GM12864 (cell line): Measurements from ENCODE around the gene PAPSS2.

Experiments
- DNase-seq: peaks from one replicate; pipeline ENCODE4 v3.0.0-alpha.2; 2011; ENCODE audit warnings: low read depth
- H3K4me3 ChIP-seq: 2 replicates; pipeline ENCODE4 v1.5.1; 2011; ENCODE audit warnings: mild to moderate bottlenecking, low read depth, low read length, control low read depth
- TF ChIP-seq, protein P1 (sequence below): IDR thresholded peaks from 2 replicates; pipeline ENCODE4 v1.5.1; 2011; ENCODE audit warnings: low read depth, mild to moderate bottlenecking, moderate library complexity, low read length, control low read depth, inconsistent platforms; ENCODE audit errors: missing control alignments

Gene PAPSS2

DNA sequence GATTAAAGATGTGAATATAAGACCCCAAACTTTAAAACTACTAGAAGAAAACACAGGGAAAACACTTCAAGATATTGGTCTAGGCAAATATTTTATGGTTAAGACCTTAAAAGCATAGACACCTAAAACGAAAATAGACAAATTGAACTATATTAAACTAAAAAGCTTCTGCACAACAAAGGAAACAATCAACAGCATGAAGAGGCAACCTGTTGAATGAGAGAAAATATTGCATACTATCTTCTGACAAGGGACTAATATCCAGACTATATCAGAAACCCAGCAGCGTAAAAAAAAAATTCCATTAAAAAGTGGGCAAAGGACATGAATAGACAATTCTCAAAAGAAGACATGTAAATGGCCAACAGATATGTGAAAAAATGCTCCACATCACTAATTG, 18.6 kb downstream of the PAPSS2 start:
- TF ChIP-seq, protein P1, sequence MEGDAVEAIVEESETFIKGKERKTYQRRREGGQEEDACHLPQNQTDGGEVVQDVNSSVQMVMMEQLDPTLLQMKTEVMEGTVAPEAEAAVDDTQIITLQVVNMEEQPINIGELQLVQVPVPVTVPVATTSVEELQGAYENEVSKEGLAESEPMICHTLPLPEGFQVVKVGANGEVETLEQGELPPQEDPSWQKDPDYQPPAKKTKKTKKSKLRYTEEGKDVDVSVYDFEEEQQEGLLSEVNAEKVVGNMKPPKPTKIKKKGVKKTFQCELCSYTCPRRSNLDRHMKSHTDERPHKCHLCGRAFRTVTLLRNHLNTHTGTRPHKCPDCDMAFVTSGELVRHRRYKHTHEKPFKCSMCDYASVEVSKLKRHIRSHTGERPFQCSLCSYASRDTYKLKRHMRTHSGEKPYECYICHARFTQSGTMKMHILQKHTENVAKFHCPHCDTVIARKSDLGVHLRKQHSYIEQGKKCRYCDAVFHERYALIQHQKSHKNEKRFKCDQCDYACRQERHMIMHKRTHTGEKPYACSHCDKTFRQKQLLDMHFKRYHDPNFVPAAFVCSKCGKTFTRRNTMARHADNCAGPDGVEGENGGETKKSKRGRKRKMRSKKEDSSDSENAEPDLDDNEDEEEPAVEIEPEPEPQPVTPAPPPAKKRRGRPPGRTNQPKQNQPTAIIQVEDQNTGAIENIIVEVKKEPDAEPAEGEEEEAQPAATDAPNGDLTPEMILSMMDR, result no peak
- DNase-seq, result no peak
- H3K4me3 ChIP-seq, result no peak overlapping the region

DNA sequence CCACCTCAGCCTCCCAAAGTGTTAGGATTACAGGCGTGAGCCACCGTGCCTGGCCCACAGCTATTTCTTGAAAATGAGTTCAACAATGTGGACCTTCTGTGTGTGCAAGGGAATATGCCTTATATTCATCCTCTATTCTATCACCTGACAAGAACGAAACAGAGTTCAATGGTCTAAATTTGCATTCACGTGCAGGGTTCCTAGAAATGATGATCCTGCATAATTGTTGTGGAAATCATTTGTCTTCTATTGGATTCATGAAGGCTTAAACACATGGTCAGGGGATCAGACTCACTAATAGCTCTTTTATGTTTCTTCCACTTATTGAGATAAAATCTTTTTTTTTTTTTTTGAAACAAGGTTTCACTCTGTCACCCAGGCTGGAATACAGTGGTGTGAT, 23.7 kb downstream of the PAPSS2 start:
- DNase-seq, result no peak
- TF ChIP-seq, protein P1, result no peak
- no peak overlapping the region for H3K4me3 ChIP-seq

DNA sequence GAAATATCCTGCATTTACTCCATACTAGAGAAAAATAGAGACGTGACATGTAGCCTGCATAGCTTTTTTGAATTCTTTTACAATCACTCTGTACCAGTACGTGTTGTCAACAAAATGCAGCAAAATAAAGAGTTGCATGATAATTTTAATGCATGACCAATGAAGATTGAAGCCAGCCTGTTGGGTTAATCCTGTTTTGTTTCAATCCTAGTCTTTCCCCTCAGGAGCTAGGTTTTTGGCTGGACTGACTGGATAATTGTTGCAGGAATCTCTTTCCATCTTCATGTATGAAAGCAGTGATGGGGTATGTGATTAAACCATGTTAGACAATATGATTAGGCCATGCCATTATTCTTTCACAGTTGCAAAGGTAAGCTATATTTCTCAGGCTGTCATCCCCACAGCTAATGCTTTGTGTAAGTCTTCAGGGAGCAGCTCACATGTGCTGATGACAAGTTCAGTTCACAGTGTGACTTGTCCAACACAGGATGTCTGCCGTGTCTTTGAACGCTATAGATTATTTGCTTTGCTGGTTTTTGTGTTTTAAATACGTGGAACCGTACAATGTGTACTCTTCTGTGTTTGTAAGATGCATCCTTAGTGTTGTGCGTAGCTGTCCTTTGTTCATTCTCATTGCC, 24.4 kb downstream of the PAPSS2 start:
- TF ChIP-seq, protein P1, result no peak
- no peak for DNase-seq

DNA sequence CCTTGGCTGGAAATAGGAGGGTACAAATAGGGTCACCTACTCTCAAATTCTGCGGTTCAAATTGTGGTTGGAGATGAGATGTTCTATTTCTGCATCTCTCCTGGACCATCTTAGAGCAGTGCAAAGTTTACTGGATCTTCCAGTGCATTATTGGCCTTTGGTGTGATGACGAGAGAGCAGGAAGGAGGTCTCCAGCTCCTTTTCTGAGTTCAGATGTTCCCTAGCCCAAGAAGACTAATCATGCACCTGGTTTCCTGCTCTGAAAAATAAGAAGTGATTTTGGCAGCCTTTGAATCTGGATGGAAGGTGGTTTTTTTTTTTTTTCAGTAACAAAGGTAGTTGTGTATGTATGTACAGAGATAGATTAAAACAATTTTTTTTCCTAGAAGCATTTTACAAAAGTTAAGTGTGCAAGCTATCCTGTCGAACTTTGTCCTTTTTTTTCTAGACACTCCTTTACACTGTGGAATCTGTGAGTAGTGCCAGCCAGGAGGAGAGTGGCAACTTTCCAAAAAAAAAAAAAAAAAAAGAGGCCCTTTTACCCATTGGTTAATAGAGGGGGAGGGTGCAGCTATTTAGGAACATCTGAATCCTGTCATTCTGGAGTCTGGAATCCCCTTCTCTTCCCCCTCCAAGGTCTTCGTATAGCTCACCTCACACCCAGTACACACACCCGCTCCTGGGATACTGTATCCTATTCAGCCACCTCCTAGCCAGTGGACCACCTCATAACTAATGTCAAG, 26.3 kb downstream of the PAPSS2 start:
- no peak overlapping the region for H3K4me3 ChIP-seq
- DNase-seq, result no peak
- TF ChIP-seq, protein P1, result no peak

More for the DNA sequence above, 24.4 kb downstream of the PAPSS2 start:
- no peak overlapping the region for H3K4me3 ChIP-seq

DNA sequence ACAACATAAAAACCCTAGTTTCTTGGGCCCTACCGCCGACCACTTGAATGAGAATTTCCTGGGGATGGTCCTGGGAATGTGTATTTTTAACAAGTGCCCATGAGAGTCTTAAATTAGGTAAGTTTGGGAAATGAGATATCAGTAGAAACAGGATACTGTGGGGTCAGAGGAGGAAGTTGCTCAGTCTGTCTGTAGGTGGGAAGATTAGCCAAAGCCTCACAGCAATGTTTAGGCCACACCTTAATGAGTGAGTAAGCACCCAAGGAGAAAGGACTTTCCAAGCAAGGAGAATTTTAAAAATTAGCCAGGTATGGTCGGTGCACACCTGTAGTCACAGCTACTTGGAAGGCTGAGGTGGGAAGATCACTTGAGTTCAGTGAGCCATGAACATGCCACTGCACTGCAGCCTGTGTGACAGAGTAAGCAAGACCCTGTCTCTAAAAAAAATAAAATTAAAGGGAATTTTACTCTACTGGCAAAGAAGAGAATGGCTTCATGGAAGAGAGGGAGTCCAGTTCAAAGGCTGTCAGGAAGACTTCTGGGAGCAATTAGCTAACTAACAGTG, 31.9 kb downstream of the PAPSS2 start:
- TF ChIP-seq, protein P1, result no peak
- H3K4me3 ChIP-seq, result no peak overlapping the region
- DNase-seq, result no peak

DNA sequence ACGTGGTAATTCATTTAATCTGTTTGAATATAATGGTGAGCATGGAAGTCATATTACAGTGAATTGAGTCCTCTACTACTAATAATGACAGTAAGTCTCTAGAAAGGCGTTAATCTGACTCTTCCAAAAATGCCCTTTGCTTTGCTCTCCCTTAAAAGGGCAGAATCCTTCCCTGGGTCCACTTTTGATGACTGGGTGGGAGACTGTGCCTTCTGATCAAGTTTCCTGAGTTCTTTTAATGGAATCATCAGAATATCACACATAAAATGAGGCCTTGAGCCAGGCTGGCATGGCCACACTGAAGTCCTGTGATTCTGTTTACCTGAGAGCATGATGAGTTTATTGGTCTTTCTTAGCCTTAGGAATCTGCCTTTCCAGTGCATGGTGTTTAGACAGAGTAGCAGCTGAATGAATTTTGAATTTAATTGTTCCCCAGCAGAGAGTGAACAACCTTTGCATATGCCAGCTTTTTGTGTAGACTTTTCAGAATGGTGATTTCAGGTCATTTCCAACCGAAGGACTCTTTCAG, 33.3 kb downstream of the PAPSS2 start:
- no peak for DNase-seq
- H3K4me3 ChIP-seq, result no peak overlapping the region
- TF ChIP-seq, protein P1, result no peak
